Omental fat pad (tissue), 4 donors: Measurements from ENCODE around the gene PLOD2. TPM values are rescaled to one million over a fixed set of nuclear protein-coding genes. Genes with fewer than 3 reads are reported as not detected.

Experiments
- ATAC-seq: fragments of 150-250 bp; one replicate; pipeline ENCODE4 v1.9.1; 2016; ENCODE audit warnings: mild to moderate bottlenecking, moderate library complexity; ENCODE audit not compliant: low FRiP score
- DNase-seq: peaks from one replicate; pipeline ENCODE4 v3.0.0-alpha.2; 2019; ENCODE audit warnings: low spot score
- CTCF ChIP-seq, 3 donors: fragments of 450-650 bp; IDR thresholded peaks; one replicate each; pipeline ENCODE4 v1.5.1; 2016 to 2017; ENCODE audit warnings: antibody characterized with exemption in 3 of 3, mild to moderate bottlenecking in 3 of 3, moderate library complexity in 2 of 3
- total RNA-seq, 4 donors: library from RNA; depleted of rRNA; stranded (reverse); fragments of >200 nt; gene quantifications; one replicate each; pipeline ENCODE4 v1.1.0, GENCODE V29; 2016

Gene PLOD2
- total RNA-seq, 4 donors from 2014 or later, result 35.3 to 180 (median 107) TPM

- DNase-seq (no peak), ATAC-seq (peak; percentile 84)
- no peak for TF ChIP-seq CTCF (IDR thresholded peaks at IDR 0.05)
Measured at GRCh38 chr3:146148468-146148931, 12.5 kb downstream of the PLOD2 start.

GRCh38 chr3:146145642-146146041 lies 15.3 kb downstream of the PLOD2 start:
- ATAC-seq (no peak), DNase-seq (no peak)
- TF ChIP-seq CTCF (IDR thresholded peaks at IDR 0.05), result no peak

- ATAC-seq (peak; percentile 64), DNase-seq (no peak)
- TF ChIP-seq CTCF (IDR thresholded peaks at IDR 0.05), result no peak
Measured at GRCh38 chr3:146142757-146143156, 18.2 kb downstream of the PLOD2 start.

- DNase-seq, result no peak
- no peak for TF ChIP-seq CTCF (IDR thresholded peaks at IDR 0.05)
- no peak for ATAC-seq
Measured at GRCh38 chr3:146139586-146140110, 21.3 kb downstream of the PLOD2 start.

- DNase-seq, result no peak
- no peak for TF ChIP-seq CTCF (IDR thresholded peaks at IDR 0.05)
- peak; percentile 43 for ATAC-seq
Measured at GRCh38 chr3:146138902-146139301, 22.1 kb downstream of the PLOD2 start.

- ATAC-seq (no peak), DNase-seq (no peak)
- TF ChIP-seq CTCF (IDR thresholded peaks at IDR 0.05), result no peak
Measured at GRCh38 chr3:146136647-146137046, 24.3 kb downstream of the PLOD2 start.

GRCh38 chr3:146134348-146135117 lies 26.5 kb downstream of the PLOD2 start:
- ATAC-seq (no peak), DNase-seq (no peak)
- TF ChIP-seq CTCF (IDR thresholded peaks at IDR 0.05), result no peak
